A549 treated with AZD9567 at 1 μM for 4 hours (cell line): Measurements from ENCODE around the gene RGN. TPM values are rescaled to one million over a fixed set of nuclear protein-coding genes. Genes with fewer than 3 reads are reported as not detected.

Source experiments
- total RNA-seq: library from RNA; stranded (reverse); fragments of 200-300 nt; extraction: Qiagen RNA extraction; gene quantifications from 5 replicates; pipeline ENCODE4 v1.2.3, GENCODE V29; 2022; ENCODE audit not compliant: insufficient read depth

The RGN gene
- total RNA-seq = 0.10 to 0.13 TPM in 2 of 5 replicates, not detected in the others

DNA sequence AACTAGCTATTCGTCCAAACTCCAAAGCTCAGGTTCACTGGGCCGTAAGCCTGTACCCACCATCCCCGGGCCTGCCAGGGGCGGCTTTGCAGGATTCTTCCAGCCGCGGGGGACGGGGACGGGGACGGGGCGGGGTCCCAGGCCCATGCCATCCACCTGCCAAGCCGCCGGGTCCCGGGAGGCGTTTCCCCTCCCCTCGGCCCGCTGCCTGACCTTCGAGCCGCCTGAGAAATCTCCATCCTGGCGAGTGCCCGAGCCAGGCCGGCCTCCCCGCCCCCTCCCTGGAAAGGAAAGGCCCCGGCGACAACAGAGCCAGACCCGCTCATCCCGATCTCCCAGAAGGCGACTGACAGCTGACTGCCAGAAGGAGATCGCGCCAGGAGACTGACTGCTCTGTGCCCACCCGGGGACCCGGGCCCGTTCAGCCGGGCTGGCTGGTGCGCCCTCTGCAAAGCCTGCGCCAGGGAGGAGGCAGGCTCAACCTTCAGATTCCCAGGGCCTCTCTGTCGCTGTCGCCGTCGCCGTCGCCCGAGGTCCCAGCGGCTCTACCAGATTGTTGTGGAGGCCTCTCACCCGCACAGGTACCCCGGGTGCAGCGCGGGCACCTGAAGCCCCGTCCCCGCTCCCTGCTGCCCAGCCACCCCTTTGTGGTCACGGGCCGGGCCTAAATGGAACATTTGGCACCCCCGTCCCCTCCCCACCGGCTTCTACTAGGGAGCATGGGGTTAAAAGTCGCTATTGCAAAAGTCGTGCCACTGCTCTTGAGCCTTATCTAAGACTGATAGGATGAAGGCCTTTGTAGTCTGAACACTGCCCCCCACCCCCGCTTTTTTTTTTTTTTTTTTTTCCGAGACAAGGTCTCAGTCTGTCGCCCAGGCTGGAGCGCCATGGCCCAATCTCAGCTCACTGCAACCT lies at the start of gene RGN:
Gene RGN (plus strand): TSS at position 315 of the 915 bp plus-strand sequence. CDS start 2,702 bp downstream, outside the sequence.

Other genes with a start within 250 kb of the RGN start
- 8.3 to 18.3 TPM (median 10.9 TPM) in 5 replicates for gene RP2, start 241.4 kb upstream of the RGN start, total RNA-seq
- gene JADE3, start 166.0 kb upstream of the RGN start, total RNA-seq = 10.7 to 12.9 TPM (median 11.7 TPM) in 5 replicates
- 127 to 186 TPM (median 171 TPM) in 5 replicates for gene NDUFB11, start 66.3 kb downstream of the RGN start, total RNA-seq
- gene RBM10, start 66.8 kb downstream of the RGN start, total RNA-seq = 31.6 to 47.1 TPM (median 44.3 TPM) in 5 replicates
- 168 to 201 TPM (median 197 TPM) in 5 replicates for gene UBA1, start 115.4 kb downstream of the RGN start, total RNA-seq
- gene CDK16, start 140.2 kb downstream of the RGN start, total RNA-seq = 100 to 115 TPM (median 109 TPM) in 5 replicates
- gene USP11, start 154.6 kb downstream of the RGN start, total RNA-seq = 48.6 to 60.9 TPM (median 57.8 TPM) in 5 replicates